Measurements from ENCODE around the gene CRMP1. TPM values are rescaled to one million over a fixed set of nuclear protein-coding genes. Genes with fewer than 3 reads are reported as not detected.

Gene CRMP1
- total RNA-seq, 1 donor from 2014 or later, result 67.4 TPM

DNA sequence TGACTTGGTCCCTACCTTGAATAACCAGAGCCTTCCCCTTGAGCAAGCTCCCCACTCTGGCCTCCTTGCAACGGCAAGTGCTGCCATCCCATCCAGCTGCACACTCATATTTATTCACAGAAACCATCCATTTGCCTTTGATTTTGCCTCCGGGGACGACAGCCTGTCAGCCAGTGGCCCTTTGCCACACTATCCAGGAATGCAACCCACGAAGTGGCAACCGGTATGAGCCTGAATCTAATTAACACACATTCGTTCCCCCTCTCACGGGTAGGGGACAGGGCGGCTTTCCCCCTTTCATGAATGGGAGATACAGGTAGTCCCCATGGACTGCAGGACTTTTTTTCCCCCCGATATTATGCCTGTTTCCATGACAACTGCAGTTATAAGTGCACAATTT lies 15.5 kb downstream of the CRMP1 start:
- peaks cover 96% of the 10 kb centered on the region for H4K20me1 ChIP-seq (ENCODE audit: insufficient read depth, low read length)

DNA sequence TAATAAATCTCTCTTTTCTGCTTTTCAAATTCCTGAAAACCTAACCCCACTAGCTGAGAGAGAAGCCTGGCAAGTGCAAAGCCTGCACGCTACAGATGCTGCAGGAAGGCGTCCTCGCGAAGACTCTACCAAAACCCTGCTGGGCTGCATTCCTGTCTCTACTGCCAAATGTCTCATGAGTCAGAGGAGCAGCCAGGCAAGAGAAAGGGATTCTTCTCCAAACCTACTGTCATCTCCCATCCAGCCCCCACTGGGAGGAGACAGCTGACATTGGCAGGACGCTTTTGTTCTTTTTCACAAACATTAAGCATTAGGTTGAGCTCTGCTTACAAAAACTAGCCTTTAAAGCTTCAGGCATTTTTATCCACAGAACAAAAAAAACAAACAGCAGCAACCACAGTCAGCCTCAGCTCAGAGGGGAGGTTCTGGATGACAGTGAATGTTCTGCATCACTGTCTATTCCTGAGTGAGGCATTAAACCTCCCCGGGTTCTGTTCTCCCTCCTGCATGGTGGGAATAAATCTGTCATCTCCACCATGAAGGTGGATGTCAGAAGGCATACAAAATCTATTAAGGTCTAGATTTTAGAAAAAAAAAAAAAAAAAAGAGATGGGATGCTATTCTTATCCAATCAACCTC lies 18.0 kb downstream of the CRMP1 start:
- H3K27me3 ChIP-seq (ENCODE audit: insufficient read depth, low read length), result peaks cover 6% of the 10 kb centered on the region

More for the DNA sequence above, 15.5 kb downstream of the CRMP1 start:
- Histone ChIP-seq H3K4me1 (ENCODE audit: insufficient read depth, low read length) (peaks cover 6% of the 10 kb centered on the region), H3K9ac (ENCODE audit: low read length) (no peak overlapping the region), H3K36me3 (ENCODE audit: insufficient read depth, low read length) (no peaks in the 10 kb centered on the region), H3K9me3 (ENCODE audit: insufficient read depth, low read depth, low read length) (no peaks in the 10 kb centered on the region), H3K27me3 (ENCODE audit: insufficient read depth, low read length) (peaks cover 6% of the 10 kb centered on the region), H2AFZ (ENCODE audit: low read depth, low read length) (no peak overlapping the region), H3K4me3 (ENCODE audit: insufficient read depth, low read depth, low read length) (no peak overlapping the region), H3K4me2 (ENCODE audit: low read length) (no peak overlapping the region), H3K27ac (ENCODE audit: low read depth, low read length) (no peak overlapping the region), H3K79me2 (ENCODE audit: insufficient read depth, low read length) (peaks cover 63% of the 10 kb centered on the region)
- TF ChIP-seq, protein P1, sequence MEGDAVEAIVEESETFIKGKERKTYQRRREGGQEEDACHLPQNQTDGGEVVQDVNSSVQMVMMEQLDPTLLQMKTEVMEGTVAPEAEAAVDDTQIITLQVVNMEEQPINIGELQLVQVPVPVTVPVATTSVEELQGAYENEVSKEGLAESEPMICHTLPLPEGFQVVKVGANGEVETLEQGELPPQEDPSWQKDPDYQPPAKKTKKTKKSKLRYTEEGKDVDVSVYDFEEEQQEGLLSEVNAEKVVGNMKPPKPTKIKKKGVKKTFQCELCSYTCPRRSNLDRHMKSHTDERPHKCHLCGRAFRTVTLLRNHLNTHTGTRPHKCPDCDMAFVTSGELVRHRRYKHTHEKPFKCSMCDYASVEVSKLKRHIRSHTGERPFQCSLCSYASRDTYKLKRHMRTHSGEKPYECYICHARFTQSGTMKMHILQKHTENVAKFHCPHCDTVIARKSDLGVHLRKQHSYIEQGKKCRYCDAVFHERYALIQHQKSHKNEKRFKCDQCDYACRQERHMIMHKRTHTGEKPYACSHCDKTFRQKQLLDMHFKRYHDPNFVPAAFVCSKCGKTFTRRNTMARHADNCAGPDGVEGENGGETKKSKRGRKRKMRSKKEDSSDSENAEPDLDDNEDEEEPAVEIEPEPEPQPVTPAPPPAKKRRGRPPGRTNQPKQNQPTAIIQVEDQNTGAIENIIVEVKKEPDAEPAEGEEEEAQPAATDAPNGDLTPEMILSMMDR (IDR thresholded peaks at IDR 0.05; ENCODE audit: insufficient read depth, low read depth, low read length), result no peak
- no peak for TF ChIP-seq EZH2 (IDR thresholded peaks at IDR 0.05; ENCODE audit: insufficient read depth, low read length)
- no peak overlapping the region for H3K4me3 Mint-ChIP-seq (ENCODE audit: unreplicated experiment)
- H3K27me3 Mint-ChIP-seq (ENCODE audit: low read depth, unreplicated experiment), result no peaks in the 10 kb centered on the region
- H3K36me3 Mint-ChIP-seq (ENCODE audit: low read depth, unreplicated experiment), result peaks cover 4% of the 10 kb centered on the region
- FAIRE-seq (no peak), DNase-seq (ENCODE audit: low read depth) (no peak)
- H3K27ac Mint-ChIP-seq (ENCODE audit: unreplicated experiment), result no peak overlapping the region
- H3K9me3 Mint-ChIP-seq (ENCODE audit: unreplicated experiment), result peaks cover 3% of the 10 kb centered on the region
- peaks cover 18% of the 10 kb centered on the region for H3K4me1 Mint-ChIP-seq (ENCODE audit: low read depth, unreplicated experiment)

More for the DNA sequence above, 18.0 kb downstream of the CRMP1 start:
- H3K9ac ChIP-seq (ENCODE audit: low read length), result no peak overlapping the region
- peaks cover 13% of the 10 kb centered on the region for H3K36me3 Mint-ChIP-seq (ENCODE audit: low read depth, unreplicated experiment)
- peaks cover 55% of the 10 kb centered on the region for H3K79me2 ChIP-seq (ENCODE audit: insufficient read depth, low read length)
- H3K36me3 ChIP-seq (ENCODE audit: insufficient read depth, low read length), result no peaks in the 10 kb centered on the region
- peak; percentile 51 for DNase-seq (ENCODE audit: low read depth)
- H3K4me1 Mint-ChIP-seq (ENCODE audit: low read depth, unreplicated experiment), result peaks cover 18% of the 10 kb centered on the region
- no peak overlapping the region for H3K4me3 Mint-ChIP-seq (ENCODE audit: unreplicated experiment)
- peaks cover 88% of the 10 kb centered on the region for H4K20me1 ChIP-seq (ENCODE audit: insufficient read depth, low read length)
- TF ChIP-seq EZH2 (IDR thresholded peaks at IDR 0.05; ENCODE audit: insufficient read depth, low read length), result no peak
- TF ChIP-seq, protein P1 (IDR thresholded peaks at IDR 0.05; ENCODE audit: insufficient read depth, low read depth, low read length), result no peak
- FAIRE-seq, result no peak
- peaks cover 3% of the 10 kb centered on the region for H3K9me3 Mint-ChIP-seq (ENCODE audit: unreplicated experiment)
- peak overlapping the region; percentile 16 for H3K4me2 ChIP-seq (ENCODE audit: low read length)
- H3K27ac ChIP-seq (ENCODE audit: low read depth, low read length), result no peak overlapping the region
- no peaks in the 10 kb centered on the region for H3K27me3 Mint-ChIP-seq (ENCODE audit: low read depth, unreplicated experiment)
- H3K4me3 ChIP-seq (ENCODE audit: insufficient read depth, low read depth, low read length), result no peak overlapping the region
- no peak overlapping the region for H2AFZ ChIP-seq (ENCODE audit: low read depth, low read length)
- H3K4me1 ChIP-seq (ENCODE audit: insufficient read depth, low read length), result peaks cover 6% of the 10 kb centered on the region
- no peak overlapping the region for H3K27ac Mint-ChIP-seq (ENCODE audit: unreplicated experiment)
- H3K9me3 ChIP-seq (ENCODE audit: insufficient read depth, low read depth, low read length), result no peaks in the 10 kb centered on the region
